Colonic mucosa (tissue), 4 donors: ENCODE data around the gene FTO. TPM values are rescaled to one million over a fixed set of nuclear protein-coding genes. Genes with fewer than 3 reads are reported as not detected.

Source experiments
- DNase-seq: peaks from one replicate; pipeline ENCODE4 v3.0.0-alpha.2; 2020
- H3K27ac ChIP-seq: fragments of 200-600 bp; one replicate; pipeline ENCODE4 v1.8.0; 2021
- H3K27me3 ChIP-seq: fragments of 200-600 bp; one replicate; pipeline ENCODE4 v1.8.0; 2021
- H3K36me3 ChIP-seq: fragments of 200-600 bp; one replicate; pipeline ENCODE4 v1.8.0; 2021
- H3K4me1 ChIP-seq: fragments of 200-600 bp; one replicate; pipeline ENCODE4 v1.8.0; 2021; ENCODE audit warnings: mild to moderate bottlenecking
- H3K4me3 ChIP-seq: fragments of 200-600 bp; one replicate; pipeline ENCODE4 v1.8.0; 2021
- H3K9ac ChIP-seq, 2 donors: one replicate each; pipeline ENCODE4 v1.7.0; 2013; ENCODE audit warnings: control low read depth in 2 of 2, low read depth in 2 of 2, low read length in 2 of 2
- H3K9me3 ChIP-seq: fragments of 200-600 bp; one replicate; pipeline ENCODE4 v1.8.0; 2021
- CTCF ChIP-seq: fragments of 200-600 bp; IDR thresholded peaks from one replicate; pipeline ENCODE4 v1.8.0; 2022; ENCODE audit warnings: antibody characterized with exemption, mild to moderate bottlenecking
- intact Hi-C: fragments of 100-400 bp; cut with DNase I; formaldehyde crosslinking; loops from one replicate; pipeline ENCODE4 v1.14.1; 2022
- total RNA-seq, 2 donors: library from RNA; stranded (reverse); fragmentation: NEBNext Ultra II Directional in 1 of 2; extraction: Animal tissue kit (Norgen Biotek cat#: 25700) in 1 of 2; gene quantifications; one replicate each; pipeline ENCODE4 v1.2.1, GENCODE V29; 2021
- donor health status: healthy.
- donor health status: DM: no; HTN: no; CAD: no.
- donor health status: DM: no; HTN: no; CAD: no.

FTO gene
- total RNA-seq, 2 donors from 2014 or later = 38.3 to 39.2 TPM

- no peak for TF ChIP-seq CTCF
- no peaks in the 10 kb centered on the region for H3K9me3 ChIP-seq
- H3K36me3 ChIP-seq = no peaks in the 10 kb centered on the region
- H3K4me1 ChIP-seq = no peaks in the 10 kb centered on the region
- no peak overlapping the region for H3K9ac ChIP-seq
- DNase-seq = no peak
- no peak overlapping the region for H3K4me3 ChIP-seq
- H3K27me3 ChIP-seq = no peaks in the 10 kb centered on the region
- no peak overlapping the region for H3K27ac ChIP-seq
- intact Hi-C loops = no loop called here
Observed at GRCh38 chr16:53908731-53909130, 204.8 kb downstream of the FTO start.

GRCh38 chr16:53910990-53911389, 207.0 kb downstream of the FTO start:
- DNase-seq = no peak
- H3K4me1 ChIP-seq = no peaks in the 10 kb centered on the region
- H3K27me3 ChIP-seq = no peaks in the 10 kb centered on the region
- H3K9ac ChIP-seq = no peak overlapping the region
- intact Hi-C loops = no loop called here
- H3K4me3 ChIP-seq = no peak overlapping the region
- no peak for TF ChIP-seq CTCF
- no peaks in the 10 kb centered on the region for H3K9me3 ChIP-seq
- H3K36me3 ChIP-seq = no peaks in the 10 kb centered on the region
- H3K27ac ChIP-seq = no peak overlapping the region

GRCh38 chr16:53911513-53911912, 207.6 kb downstream of the FTO start:
- no peak for DNase-seq
- H3K4me3 ChIP-seq = no peak overlapping the region
- no peak for TF ChIP-seq CTCF
- H3K27me3 ChIP-seq = no peaks in the 10 kb centered on the region
- H3K27ac ChIP-seq = no peak overlapping the region
- no peaks in the 10 kb centered on the region for H3K4me1 ChIP-seq
- no peaks in the 10 kb centered on the region for H3K9me3 ChIP-seq
- no peaks in the 10 kb centered on the region for H3K36me3 ChIP-seq
- H3K9ac ChIP-seq = no peak overlapping the region
- intact Hi-C loops = no loop called here

GRCh38 chr16:53912155-53912554, 208.2 kb downstream of the FTO start:
- intact Hi-C loops = no loop called here
- Histone ChIP-seq H3K4me1 (no peaks in the 10 kb centered on the region), H3K9ac (no peak overlapping the region), H3K27me3 (no peaks in the 10 kb centered on the region), H3K4me3 (no peak overlapping the region), H3K27ac (no peak overlapping the region), H3K36me3 (no peaks in the 10 kb centered on the region), H3K9me3 (no peaks in the 10 kb centered on the region)
- no peak for TF ChIP-seq CTCF
- no peak for DNase-seq

GRCh38 chr16:53913099-53913870, 209.3 kb downstream of the FTO start:
- no peaks in the 10 kb centered on the region for H3K4me1 ChIP-seq
- no peaks in the 10 kb centered on the region for H3K36me3 ChIP-seq
- no peak for DNase-seq
- H3K27me3 ChIP-seq = no peaks in the 10 kb centered on the region
- H3K4me3 ChIP-seq = no peak overlapping the region
- H3K9ac ChIP-seq = no peak overlapping the region
- TF ChIP-seq CTCF = no peak
- intact Hi-C loops = no loop called here
- no peak overlapping the region for H3K27ac ChIP-seq
- no peaks in the 10 kb centered on the region for H3K9me3 ChIP-seq
